ENCODE measurements around the gene CHRNB1. TPM values are rescaled to one million over a fixed set of nuclear protein-coding genes. Genes with fewer than 3 reads are reported as not detected.
A peak's percentile ranks its signal among the peaks of the same experiment; 100 is the strongest.

CHRNB1 gene
- total and polyA plus RNA-seq, 2 experiments from 2014 or later = 11.1 to 11.2 TPM

- H3K4me3 ChIP-seq = no peak overlapping the region
- Mint-ChIP-seq H3K27ac (peak overlapping the region; percentile 16; the same call in 1 of the 2 replicates), H3K27me3 (ENCODE audit: insufficient read depth, low read depth, poor library complexity) (peaks cover 13% of the 10 kb centered on the region), H3K4me1 (peaks cover 35% of the 10 kb centered on the region), H3K9me3 (no peaks in the 10 kb centered on the region; the same call in 2 of the 3 replicates), H3K36me3 (ENCODE audit: low read depth) (peaks cover 5% of the 10 kb centered on the region; the same call in 1 of the 3 replicates), H3K4me3 (no peak overlapping the region; the same call in 2 of the 3 replicates)
- no peak overlapping the region for H2AFZ ChIP-seq
- H3K9me2 ChIP-seq (ENCODE audit: insufficient read depth) = no peaks in the 10 kb centered on the region
- no peak for TF ChIP-seq POLR2AphosphoS5 (IDR thresholded peaks at IDR 0.05; ENCODE audit: low read depth)
- peaks cover 20% of the 10 kb centered on the region for H3K4me1 ChIP-seq (ENCODE audit: insufficient read depth)
- no peak for ATAC-seq
- no peaks in the 10 kb centered on the region for H3K27me3 ChIP-seq (ENCODE audit: insufficient read depth)
- DNase-seq (ENCODE audit: low spot score) = no peak
- H3K36me3 ChIP-seq (ENCODE audit: insufficient read depth) = no peaks in the 10 kb centered on the region
- H3K4me2 ChIP-seq = no peak overlapping the region
- H4K20me1 ChIP-seq (replicated peaks; ENCODE audit: insufficient read depth) = peaks cover 8% of the 10 kb centered on the region; the same call in 1 of the 2 replicates
- H3K79me2 ChIP-seq (replicated peaks; ENCODE audit: insufficient read depth) = peaks cover 58% of the 10 kb centered on the region
- H3F3A ChIP-seq (replicated peaks; ENCODE audit: low read depth) = 0 out of 2 replicates have a peak, but pooled peaks cover 4% of the 10 kb centered on the region
- H3K27ac ChIP-seq (ENCODE audit: low read depth) = no peak overlapping the region
Observed at GRCh38 chr17:7476494-7476893, 31.6 kb downstream of the CHRNB1 start.

DNA sequence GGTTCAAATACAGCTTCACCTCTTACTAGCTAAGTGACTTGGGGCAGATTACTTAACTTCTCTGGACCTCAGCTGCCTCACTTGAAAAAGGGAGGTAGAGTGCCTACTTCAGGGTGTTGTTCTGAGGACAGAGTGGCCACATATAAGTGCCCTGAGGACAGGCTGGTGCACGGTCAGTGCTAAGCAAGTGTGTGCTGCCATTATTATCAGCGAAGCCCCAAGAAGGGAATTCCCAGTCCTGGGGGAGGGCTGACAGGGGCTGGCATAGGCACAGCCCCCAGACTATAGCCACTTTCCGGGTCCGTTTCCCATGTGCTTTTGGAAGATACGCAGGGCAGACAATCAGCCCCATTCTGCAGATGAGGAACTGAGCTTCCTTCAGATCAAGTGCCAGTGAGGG lies 32.1 kb downstream of the CHRNB1 start:
- H3K36me3 ChIP-seq (ENCODE audit: insufficient read depth) = no peaks in the 10 kb centered on the region
- ATAC-seq (no peak), DNase-seq (ENCODE audit: low spot score) (no peak)
- H3F3A ChIP-seq (replicated peaks; ENCODE audit: low read depth) = 0 out of 2 replicates have a peak, but pooled peaks cover 4% of the 10 kb centered on the region
- H4K20me1 ChIP-seq (replicated peaks; ENCODE audit: insufficient read depth) = peaks cover 8% of the 10 kb centered on the region; the same call in 1 of the 2 replicates
- H3K27me3 ChIP-seq (ENCODE audit: insufficient read depth) = no peaks in the 10 kb centered on the region
- no peak overlapping the region for H3K4me3 Mint-ChIP-seq
- TF ChIP-seq EZH2 (IDR thresholded peaks at IDR 0.05; ENCODE audit: low read depth, unreplicated experiment) (no peak), ZNF331 (CRISPR knock-in tag; IDR thresholded peaks at IDR 0.05; ENCODE audit: low read depth) (no peak), NANOG (IDR thresholded peaks at IDR 0.05; ENCODE audit: borderline replicate concordance) (no peak), ZNF114 (CRISPR knock-in tag; IDR thresholded peaks at IDR 0.05) (no peak)
- H3K27ac Mint-ChIP-seq = no peak overlapping the region
- H2AFZ ChIP-seq = no peak overlapping the region
- peaks cover 38% of the 10 kb centered on the region for H3K4me1 Mint-ChIP-seq
- H3K36me3 Mint-ChIP-seq (ENCODE audit: low read depth) = peaks cover 5% of the 10 kb centered on the region; the same call in 1 of the 3 replicates
- peaks cover 58% of the 10 kb centered on the region for H3K79me2 ChIP-seq (replicated peaks; ENCODE audit: insufficient read depth)
- H3K4me1 ChIP-seq (ENCODE audit: insufficient read depth) = peaks cover 21% of the 10 kb centered on the region
- no peaks in the 10 kb centered on the region; the same call in 2 of the 3 replicates for H3K9me3 Mint-ChIP-seq
- H3K27ac ChIP-seq (ENCODE audit: low read depth) = no peak overlapping the region
- no peak overlapping the region for H3K4me2 ChIP-seq
- no peaks in the 10 kb centered on the region for H3K9me2 ChIP-seq (ENCODE audit: insufficient read depth)
- H3K4me3 ChIP-seq = no peak overlapping the region
- H3K27me3 Mint-ChIP-seq (ENCODE audit: insufficient read depth, low read depth, poor library complexity) = peaks cover 13% of the 10 kb centered on the region

DNA sequence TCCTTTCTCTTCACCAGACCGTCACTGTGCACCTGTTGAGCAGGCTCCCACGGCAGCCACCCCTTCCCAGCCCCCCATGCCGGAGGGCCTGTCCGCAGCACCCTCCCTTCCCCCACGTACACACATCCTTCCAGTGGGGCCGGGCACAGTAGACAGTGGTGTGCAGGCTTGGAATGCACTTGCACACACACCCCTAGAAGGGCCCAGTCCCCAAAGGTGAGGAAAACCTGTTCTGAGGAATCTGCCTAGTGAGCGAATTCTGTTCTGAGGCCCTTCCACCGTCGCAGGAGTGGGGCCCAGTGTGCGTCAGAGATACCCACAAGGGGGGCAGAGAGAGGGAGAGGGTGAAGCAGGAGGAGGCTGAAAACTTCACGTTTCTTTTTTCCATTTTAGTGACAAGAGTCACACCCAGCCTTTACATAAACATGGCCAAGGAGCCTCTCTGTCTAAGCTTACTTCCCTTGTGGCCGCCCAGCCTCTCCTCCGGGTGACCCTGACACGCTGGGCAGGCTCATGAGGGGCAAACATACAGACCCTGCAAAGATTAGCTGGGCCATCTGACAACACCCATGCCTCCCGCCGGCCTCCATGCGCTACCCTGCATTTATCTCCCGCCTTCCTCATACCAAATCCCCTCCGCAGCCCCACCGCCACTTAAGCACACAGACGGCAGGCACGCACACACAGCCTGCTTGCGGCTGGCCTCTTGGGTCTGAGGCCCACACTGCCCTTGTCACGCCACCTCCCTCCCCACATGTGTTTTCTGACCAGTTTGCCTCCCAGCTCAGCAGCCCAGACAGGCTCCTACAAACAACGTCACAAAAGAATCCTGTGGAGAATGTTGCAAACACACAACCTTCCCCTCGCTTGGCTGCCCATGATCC lies 32.8 kb downstream of the CHRNB1 start:
- peak; percentile 24 for DNase-seq (ENCODE audit: low spot score)
- 0 out of 3 replicates have a peak, but pooled peaks have one; percentile 1 for ATAC-seq
- Mint-ChIP-seq H3K27ac (no peak overlapping the region; the same call in 1 of the 2 replicates), H3K27me3 (ENCODE audit: insufficient read depth, low read depth, poor library complexity) (peaks cover 13% of the 10 kb centered on the region), H3K4me3 (peak overlapping the region; percentile 83), H3K36me3 (ENCODE audit: low read depth) (peaks cover 7% of the 10 kb centered on the region; the same call in 1 of the 3 replicates), H3K4me1 (peaks cover 44% of the 10 kb centered on the region), H3K9me3 (no peaks in the 10 kb centered on the region; the same call in 1 of the 3 replicates)
- Histone ChIP-seq H3K36me3 (ENCODE audit: insufficient read depth) (no peaks in the 10 kb centered on the region), H3K27ac (ENCODE audit: low read depth) (peak overlapping the region; percentile 45; the same call in 1 of the 2 replicates), H3K4me3 (peak overlapping the region; percentile 84), H3K27me3 (ENCODE audit: insufficient read depth) (no peaks in the 10 kb centered on the region), H2AFZ (no peak overlapping the region), H3K4me1 (ENCODE audit: insufficient read depth) (peaks cover 21% of the 10 kb centered on the region), H4K20me1 (replicated peaks; ENCODE audit: insufficient read depth) (peaks cover 8% of the 10 kb centered on the region; the same call in 1 of the 2 replicates), H3K79me2 (replicated peaks; ENCODE audit: insufficient read depth) (peaks cover 58% of the 10 kb centered on the region), H3F3A (replicated peaks; ENCODE audit: low read depth) (0 out of 2 replicates have a peak, but pooled peaks cover 4% of the 10 kb centered on the region), H3K9me2 (ENCODE audit: insufficient read depth) (no peaks in the 10 kb centered on the region), H3K4me2 (peak overlapping the region; percentile 90)
- TF ChIP-seq JUNB (IDR thresholded peaks at IDR 0.05; ENCODE audit: unreplicated experiment) (no peak), EZH2 (IDR thresholded peaks at IDR 0.05; ENCODE audit: low read depth, unreplicated experiment) (no peak)

Measured in GM23338 (cell line).